PC-3 (cell line): Measurements from ENCODE around the gene ANLN. TPM values are rescaled to one million over a fixed set of nuclear protein-coding genes. Genes with fewer than 3 reads are reported as not detected.
"Not testable (repeated sequence)": the region's sequence is repeated elsewhere in the genome, so short reads cannot be mapped to it uniquely, and the experiment has no call there.

ENCODE experiments used
- ATAC-seq: fragments of 200-7000 bp; cut with Tn5 transposase; 2 replicates; pipeline ENCODE4 v1.9.1; 2020; ENCODE audit warnings: mild to moderate bottlenecking, moderate library complexity
- BruUV-seq: library from RNA; stranded (reverse); fragments of 400-500 nt; replicated peaks from 2 replicates; lab custom pipeline; 2021; lab: Mats Ljungman, UMichigan
- CTCF ChIA-PET: fragments of 300-600 bp; sonication (Branson Sonifier 250); formaldehyde crosslinking; loops from one replicate; lab custom pipeline; 2022; ENCODE audit warnings: antibody characterized with exemption; lab: Charles Lee
- POLR2A ChIA-PET: fragments of 300-600 bp; sonication (Branson Sonifier 250); formaldehyde crosslinking; loops from one replicate; lab custom pipeline; 2022; ENCODE audit warnings: antibody characterized with exemption; ENCODE audit not compliant: unreplicated experiment; lab: Charles Lee
- DNase-seq: peaks from one replicate; pipeline ENCODE4 v3.0.0-alpha.2; 2015
- H2AFZ ChIP-seq: fragments of 300-600 bp; sonication (generic); 2 replicates; pipeline ENCODE4 v1.6.0; 2016; ENCODE audit warnings: antibody characterized with exemption, low read length
- H3F3A ChIP-seq: fragments of 300-600 bp; sonication (generic); one replicate; pipeline ENCODE4 v1.6.0; 2017; ENCODE audit warnings: antibody characterized with exemption, low read length, control low read depth, mild to moderate bottlenecking; ENCODE audit not compliant: unreplicated experiment
- H3K27ac ChIP-seq: fragments of 300-600 bp; sonication (generic); 2 replicates; pipeline ENCODE4 v1.5.1; 2016; ENCODE audit warnings: mild to moderate bottlenecking, low read length
- H3K27me3 ChIP-seq: fragments of 300-600 bp; sonication (generic); 2 replicates; pipeline ENCODE4 v1.6.1; 2016; ENCODE audit warnings: low read length, mixed read lengths
- H3K36me3 ChIP-seq: fragments of 300-600 bp; sonication (generic); 2 replicates; pipeline ENCODE4 v1.6.1; 2016; ENCODE audit warnings: low read depth, mixed run types, low read length, mixed read lengths
- H3K4me1 ChIP-seq: fragments of 300-600 bp; sonication (generic); 2 replicates; pipeline ENCODE4 v1.5.1; 2016; ENCODE audit warnings: low read length; ENCODE audit not compliant: insufficient read depth
- H3K4me2 ChIP-seq: fragments of 300-600 bp; sonication (generic); 2 replicates; pipeline ENCODE4 v1.6.0; 2016; ENCODE audit warnings: low read length
- H3K4me3 ChIP-seq: fragments of 300-600 bp; sonication (generic); 2 replicates; pipeline ENCODE4 v1.5.1; 2016; ENCODE audit warnings: mild to moderate bottlenecking, low read length, mixed read lengths
- H3K79me2 ChIP-seq: fragments of 300-600 bp; sonication (generic); 2 replicates; pipeline ENCODE4 v1.6.1; 2017; ENCODE audit warnings: low read length, mixed read lengths
- H3K9ac ChIP-seq: fragments of 300-600 bp; sonication (generic); 2 replicates; pipeline ENCODE4 v1.6.0; 2016; ENCODE audit warnings: mild to moderate bottlenecking, low read length
- H3K9me2 ChIP-seq: fragments of 300-600 bp; sonication (generic); replicated peaks from 2 replicates; pipeline ENCODE4 v1.6.1; 2016; ENCODE audit warnings: mixed run types, low read length, mixed read lengths
- H3K9me3 ChIP-seq: fragments of 300-600 bp; sonication (generic); 2 replicates; pipeline ENCODE4 v1.6.1; 2016; ENCODE audit warnings: low read length, mixed read lengths
- H4K20me1 ChIP-seq: fragments of 300-600 bp; sonication (generic); 2 replicates; pipeline ENCODE4 v1.6.1; 2016; ENCODE audit warnings: low read length, mixed read lengths
- EZH2 ChIP-seq: fragments of 300-600 bp; sonication (generic); IDR thresholded peaks from one replicate; pipeline ENCODE4 v1.6.1; 2017; ENCODE audit warnings: antibody characterized with exemption, mild to moderate bottlenecking, low read length; ENCODE audit not compliant: unreplicated experiment
- EZH2phosphoT487 ChIP-seq: fragments of 300-600 bp; sonication (generic); IDR thresholded peaks from 2 replicates; pipeline ENCODE4 v1.6.1; 2018; ENCODE audit warnings: mild to moderate bottlenecking, antibody characterized with exemption, low read length, borderline replicate concordance
- intact Hi-C: fragments of 100-400 bp; cut with micrococcal nuclease; formaldehyde crosslinking; loops from 2 replicates; pipeline ENCODE4 v1.9.0; 2023
- total RNA-seq: library from RNA; depleted of rRNA; stranded (reverse); fragments of >200 nt; gene quantifications from 2 replicates; pipeline ENCODE4 v1.2.3, GENCODE V29; 2014
- TF ChIP-seq, protein P1 (sequence below): fragments of 300-600 bp; sonication (generic); conservative IDR thresholded peaks from 2 replicates; pipeline ENCODE4 v1.5.1; 2017; ENCODE audit warnings: antibody characterized with exemption, low read depth, mild to moderate bottlenecking, low read length

ANLN gene
- total RNA-seq, 1 experiment from 2014 or later = 110 TPM

DNA sequence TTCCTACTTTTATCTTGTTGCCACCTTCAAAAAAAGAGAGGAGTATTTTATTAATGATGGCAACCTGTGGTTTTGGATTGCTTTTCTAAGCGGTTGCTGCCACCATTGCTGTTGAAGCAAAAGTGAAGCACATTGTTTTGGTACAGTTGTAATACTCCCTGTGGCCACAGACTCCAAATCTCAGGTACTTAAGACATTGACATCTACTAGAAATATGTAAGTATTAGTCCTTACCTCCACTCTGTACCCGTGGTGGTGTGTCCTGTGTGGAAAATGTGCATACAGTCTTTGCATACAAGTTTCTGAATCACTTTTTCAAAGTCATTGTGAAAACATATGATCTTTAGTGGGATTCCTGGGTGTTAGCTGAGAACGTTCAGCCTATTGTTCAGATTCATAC lies 85.7 kb downstream of the ANLN start:
- no peaks in the 10 kb centered on the region for H3K36me3 ChIP-seq
- CTCF ChIA-PET = interaction anchor here (0.6 kb wide), 1 partner anchor 560 kb away, joined by 5 read pairs; no protein-coding TSS in a partner anchor
- H3K4me2 ChIP-seq = no peak overlapping the region
- no peak overlapping the region for H2AFZ ChIP-seq
- no TSS peak for BruUV-seq
- DNase-seq (no peak), ATAC-seq (no peak)
- intact Hi-C loops = no loop called here
- H3K4me3 ChIP-seq = no peak overlapping the region
- POLR2A ChIA-PET = no interaction called here
- peaks cover 2% of the 10 kb centered on the region for H3K27me3 ChIP-seq
- H3K9me2 ChIP-seq = no peaks in the 10 kb centered on the region
- no peaks in the 10 kb centered on the region for H3K9me3 ChIP-seq
- H3K27ac ChIP-seq = no peak overlapping the region
- H4K20me1 ChIP-seq = no peaks in the 10 kb centered on the region
- TF ChIP-seq EZH2 (no peak), EZH2phosphoT487 (no peak)
- TF ChIP-seq, protein P1, sequence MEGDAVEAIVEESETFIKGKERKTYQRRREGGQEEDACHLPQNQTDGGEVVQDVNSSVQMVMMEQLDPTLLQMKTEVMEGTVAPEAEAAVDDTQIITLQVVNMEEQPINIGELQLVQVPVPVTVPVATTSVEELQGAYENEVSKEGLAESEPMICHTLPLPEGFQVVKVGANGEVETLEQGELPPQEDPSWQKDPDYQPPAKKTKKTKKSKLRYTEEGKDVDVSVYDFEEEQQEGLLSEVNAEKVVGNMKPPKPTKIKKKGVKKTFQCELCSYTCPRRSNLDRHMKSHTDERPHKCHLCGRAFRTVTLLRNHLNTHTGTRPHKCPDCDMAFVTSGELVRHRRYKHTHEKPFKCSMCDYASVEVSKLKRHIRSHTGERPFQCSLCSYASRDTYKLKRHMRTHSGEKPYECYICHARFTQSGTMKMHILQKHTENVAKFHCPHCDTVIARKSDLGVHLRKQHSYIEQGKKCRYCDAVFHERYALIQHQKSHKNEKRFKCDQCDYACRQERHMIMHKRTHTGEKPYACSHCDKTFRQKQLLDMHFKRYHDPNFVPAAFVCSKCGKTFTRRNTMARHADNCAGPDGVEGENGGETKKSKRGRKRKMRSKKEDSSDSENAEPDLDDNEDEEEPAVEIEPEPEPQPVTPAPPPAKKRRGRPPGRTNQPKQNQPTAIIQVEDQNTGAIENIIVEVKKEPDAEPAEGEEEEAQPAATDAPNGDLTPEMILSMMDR = no peak
- H3F3A ChIP-seq = no peaks in the 10 kb centered on the region
- H3K9ac ChIP-seq = no peak overlapping the region
- 0 out of 2 replicates have a peak, but pooled peaks cover 7% of the 10 kb centered on the region for H3K4me1 ChIP-seq
- H3K79me2 ChIP-seq = no peaks in the 10 kb centered on the region

DNA sequence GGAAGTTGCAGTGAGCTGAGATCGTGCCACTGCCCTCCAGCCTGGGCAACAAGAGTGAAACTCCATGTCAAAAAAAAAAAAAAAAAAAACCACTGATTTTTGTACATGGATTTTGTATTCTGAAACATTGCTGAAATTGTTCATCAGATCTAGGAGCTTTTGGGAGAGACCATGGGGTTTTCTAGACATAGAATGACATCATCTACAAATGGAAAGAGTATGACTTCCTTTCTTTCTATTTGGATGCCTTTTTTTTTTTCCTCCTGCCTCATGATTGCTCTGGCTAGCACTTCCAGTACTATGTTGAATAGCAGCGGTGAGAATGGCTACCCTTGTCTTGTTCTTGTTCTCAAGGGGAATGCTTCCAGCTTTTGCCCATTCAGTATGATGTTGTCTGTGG lies 89.1 kb downstream of the ANLN start:
- Histone ChIP-seq H4K20me1 (no peaks in the 10 kb centered on the region), H3K4me3 (no peak overlapping the region), H3F3A (no peaks in the 10 kb centered on the region), H3K4me1 (0 out of 2 replicates have a peak, but pooled peaks cover 7% of the 10 kb centered on the region), H3K9me2 (no peaks in the 10 kb centered on the region), H3K27ac (no peak overlapping the region), H3K9me3 (no peaks in the 10 kb centered on the region), H3K79me2 (no peaks in the 10 kb centered on the region), H3K27me3 (peaks cover 15% of the 10 kb centered on the region), H3K36me3 (no peaks in the 10 kb centered on the region), H3K4me2 (no peak overlapping the region), H2AFZ (no peak overlapping the region), H3K9ac (no peak overlapping the region)
- intact Hi-C loops = no loop called here
- ATAC-seq (no peak), DNase-seq (no peak)
- no TSS peak for BruUV-seq
- CTCF ChIA-PET = no interaction called here
- TF ChIP-seq, protein P1 = no peak
- TF ChIP-seq EZH2 (no peak), EZH2phosphoT487 (no peak)
- POLR2A ChIA-PET = no interaction called here

DNA sequence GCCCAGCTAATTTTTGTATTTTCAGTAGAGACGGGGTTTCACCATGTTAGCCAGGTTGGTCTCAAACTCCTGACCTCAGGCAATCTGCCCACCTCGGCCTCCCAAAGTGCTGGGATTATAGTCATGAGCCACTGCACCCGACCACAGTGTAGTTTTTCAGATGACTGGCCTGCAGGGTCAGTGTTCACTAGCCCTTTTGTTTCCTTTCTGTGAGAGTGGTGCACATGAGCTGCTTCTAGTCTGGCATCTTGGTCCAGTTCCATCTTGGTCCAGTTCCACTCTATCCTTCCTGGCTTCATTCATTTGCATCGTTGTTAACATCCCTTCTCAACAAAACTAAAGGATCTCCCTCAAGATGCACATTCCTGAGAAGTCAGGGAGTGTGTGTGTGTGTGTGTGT lies 94.2 kb downstream of the ANLN start:
- H4K20me1 ChIP-seq, H3K9ac ChIP-seq, H3K79me2 ChIP-seq, BruUV-seq, H2AFZ ChIP-seq, POLR2A ChIA-PET, H3K4me2 ChIP-seq, H3K36me3 ChIP-seq, H3K4me3 ChIP-seq, DNase-seq, H3K27ac ChIP-seq, H3K9me2 ChIP-seq, H3F3A ChIP-seq, ATAC-seq, intact Hi-C loops, H3K9me3 ChIP-seq, CTCF ChIA-PET, H3K4me1 ChIP-seq: not testable (repeated sequence)
- H3K27me3 ChIP-seq = peaks cover 35% of the 10 kb centered on the region
